Testis (tissue), 2 donors: Measurements from ENCODE around the gene MACROD2.

Source experiments
- CTCF ChIP-seq, 3 experiments: fragments of 450-650 bp in 2 of 3; fragments of 200-600 bp in 1 of 3; sonication (generic) in 1 of 3; IDR thresholded peaks; one replicate each; pipeline ENCODE4 v1.5.1; 2016 to 2019; ENCODE audit warnings: antibody characterized with exemption in 3 of 3, mild to moderate bottlenecking in 2 of 3, moderate library complexity in 1 of 3
- POLR2A ChIP-seq: fragments of 450-650 bp; IDR thresholded peaks from one replicate; pipeline ENCODE4 v1.6.1; 2017; ENCODE audit warnings: antibody characterized with exemption, mild to moderate bottlenecking, moderate library complexity

- TF ChIP-seq CTCF (IDR thresholded peaks at IDR 0.05) (no peak), POLR2A (no peak)
Measured at GRCh38 chr20:14947946-14948345, 952.6 kb downstream of the MACROD2 start.
